GM12872 (cell line): ENCODE measurements around the gene TLR10.

ENCODE experiments used
- TF ChIP-seq, protein P1 (sequence below): IDR thresholded peaks from 3 replicates; pipeline ENCODE4 v1.5.1; 2011; ENCODE audit warnings: low read depth, mild to moderate bottlenecking, low read length, moderate library complexity; ENCODE audit not compliant: insufficient read depth

TLR10 gene

DNA sequence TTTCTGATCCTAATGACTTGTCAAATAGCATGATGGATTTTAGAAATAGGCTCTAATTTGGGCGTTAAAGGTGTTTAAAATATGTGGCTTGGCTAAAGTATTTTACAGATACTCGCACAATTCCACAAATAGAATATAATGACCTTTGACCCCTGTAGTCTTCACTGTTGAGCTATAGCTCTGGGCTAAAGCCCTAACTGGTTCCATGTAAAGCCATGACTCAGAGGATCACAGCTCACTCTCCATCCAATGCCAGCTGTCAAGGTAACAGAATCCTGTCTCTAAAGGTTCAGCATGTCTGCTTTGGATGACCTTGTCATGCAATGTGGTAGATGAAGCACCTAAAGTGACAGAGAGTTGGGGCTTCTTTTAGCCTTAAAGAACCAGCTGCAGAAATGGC, 42.5 kb downstream of the TLR10 start:
- TF ChIP-seq, protein P1, sequence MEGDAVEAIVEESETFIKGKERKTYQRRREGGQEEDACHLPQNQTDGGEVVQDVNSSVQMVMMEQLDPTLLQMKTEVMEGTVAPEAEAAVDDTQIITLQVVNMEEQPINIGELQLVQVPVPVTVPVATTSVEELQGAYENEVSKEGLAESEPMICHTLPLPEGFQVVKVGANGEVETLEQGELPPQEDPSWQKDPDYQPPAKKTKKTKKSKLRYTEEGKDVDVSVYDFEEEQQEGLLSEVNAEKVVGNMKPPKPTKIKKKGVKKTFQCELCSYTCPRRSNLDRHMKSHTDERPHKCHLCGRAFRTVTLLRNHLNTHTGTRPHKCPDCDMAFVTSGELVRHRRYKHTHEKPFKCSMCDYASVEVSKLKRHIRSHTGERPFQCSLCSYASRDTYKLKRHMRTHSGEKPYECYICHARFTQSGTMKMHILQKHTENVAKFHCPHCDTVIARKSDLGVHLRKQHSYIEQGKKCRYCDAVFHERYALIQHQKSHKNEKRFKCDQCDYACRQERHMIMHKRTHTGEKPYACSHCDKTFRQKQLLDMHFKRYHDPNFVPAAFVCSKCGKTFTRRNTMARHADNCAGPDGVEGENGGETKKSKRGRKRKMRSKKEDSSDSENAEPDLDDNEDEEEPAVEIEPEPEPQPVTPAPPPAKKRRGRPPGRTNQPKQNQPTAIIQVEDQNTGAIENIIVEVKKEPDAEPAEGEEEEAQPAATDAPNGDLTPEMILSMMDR: no peak

DNA sequence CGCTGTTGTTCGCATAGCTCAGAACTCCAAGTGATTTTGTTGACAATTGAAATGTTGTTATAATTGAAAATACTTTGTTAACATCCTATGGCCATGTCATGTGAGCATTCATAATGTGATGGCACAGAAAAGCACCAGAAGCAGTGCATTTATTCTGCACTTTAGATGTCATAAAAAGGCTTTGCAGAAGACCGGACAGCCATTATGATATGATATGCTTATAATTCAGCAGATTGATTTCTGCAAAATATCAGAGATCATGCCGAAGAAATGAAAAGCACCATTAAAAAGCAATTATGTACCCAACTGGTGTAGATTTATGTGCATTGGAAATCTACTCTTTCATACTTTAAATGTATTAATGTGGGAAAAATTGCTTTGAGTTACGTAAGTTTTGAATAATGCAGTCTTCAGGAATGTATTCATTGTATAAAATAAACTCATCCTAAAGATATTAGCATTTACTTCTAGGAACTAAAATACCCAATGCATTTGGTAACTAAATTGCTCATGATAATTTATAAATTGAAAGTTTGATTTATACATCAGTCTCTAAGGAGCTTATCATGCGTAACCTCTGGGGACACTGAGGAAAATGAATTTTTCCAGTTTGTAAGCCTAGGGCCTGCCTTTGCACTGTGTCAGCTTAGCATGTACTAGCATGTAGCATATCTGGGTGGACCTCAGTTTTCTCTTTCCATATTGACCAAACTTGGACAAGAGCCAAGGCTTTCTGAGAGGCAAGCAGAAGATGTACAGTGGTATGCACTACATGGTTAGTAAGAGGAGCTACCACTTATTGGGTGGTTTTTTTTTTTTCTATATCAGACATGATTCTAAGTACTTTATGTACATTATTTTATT, 43.6 kb downstream of the TLR10 start:
- TF ChIP-seq, protein P1: no peak

DNA sequence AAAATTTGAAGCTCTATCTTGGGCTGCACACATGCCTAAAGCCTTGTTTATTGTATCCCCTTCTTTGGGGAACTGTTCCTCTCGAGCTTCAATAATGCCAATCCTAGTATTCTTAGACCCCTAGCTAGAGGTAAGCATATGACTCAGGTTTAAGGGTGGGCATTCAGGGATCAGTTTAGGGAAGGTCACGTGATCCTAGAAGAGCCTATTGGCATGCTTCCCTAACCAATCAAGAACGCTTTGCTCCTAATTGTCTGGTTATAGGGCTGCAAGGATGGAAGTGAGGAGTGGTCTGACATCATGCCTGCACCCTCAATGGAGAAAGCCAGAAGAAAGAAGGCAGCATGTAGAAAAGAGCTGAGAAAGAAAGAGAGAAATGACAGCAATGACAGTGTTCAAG, 46.9 kb downstream of the TLR10 start:
- TF ChIP-seq, protein P1: no peak

DNA sequence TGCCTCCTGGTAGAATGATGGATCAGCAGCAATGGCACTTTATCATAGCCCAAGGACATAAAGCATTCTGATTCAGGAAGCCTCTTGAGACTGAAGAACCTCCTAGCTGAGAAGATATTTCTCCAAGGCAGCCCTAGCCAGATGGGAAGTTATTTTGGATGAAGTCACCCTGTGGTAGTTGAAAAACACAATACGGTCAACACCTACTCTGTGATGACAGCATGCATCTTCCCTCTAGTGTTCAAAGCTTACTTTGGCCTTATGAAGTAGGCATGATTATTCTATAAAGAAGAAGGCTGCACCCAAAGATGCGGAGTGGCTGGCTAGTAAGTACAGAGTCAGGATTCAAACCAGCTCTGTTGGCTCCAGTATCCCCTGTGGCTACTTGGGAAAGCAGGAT, 47.9 kb downstream of the TLR10 start:
- TF ChIP-seq, protein P1: no peak

DNA sequence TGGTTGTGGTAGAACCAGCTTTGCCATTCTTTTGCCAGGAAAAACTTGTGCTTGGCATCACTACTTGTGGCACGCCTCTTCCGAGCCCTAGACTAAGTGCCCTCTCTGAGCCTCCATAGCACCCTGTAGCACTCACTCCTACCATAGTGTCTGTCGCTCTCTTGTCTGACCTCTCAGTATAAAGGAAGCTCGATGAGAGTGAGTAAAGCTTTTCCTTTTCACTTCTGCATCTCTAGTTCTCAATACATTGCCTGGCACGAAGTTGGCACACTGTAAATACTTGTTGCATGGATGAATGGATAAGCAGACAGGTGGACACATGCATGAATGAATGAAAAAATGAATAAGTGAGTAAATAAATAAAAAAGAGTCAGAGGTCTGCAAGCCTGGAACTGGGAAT, 48.3 kb downstream of the TLR10 start:
- TF ChIP-seq, protein P1: no peak

DNA sequence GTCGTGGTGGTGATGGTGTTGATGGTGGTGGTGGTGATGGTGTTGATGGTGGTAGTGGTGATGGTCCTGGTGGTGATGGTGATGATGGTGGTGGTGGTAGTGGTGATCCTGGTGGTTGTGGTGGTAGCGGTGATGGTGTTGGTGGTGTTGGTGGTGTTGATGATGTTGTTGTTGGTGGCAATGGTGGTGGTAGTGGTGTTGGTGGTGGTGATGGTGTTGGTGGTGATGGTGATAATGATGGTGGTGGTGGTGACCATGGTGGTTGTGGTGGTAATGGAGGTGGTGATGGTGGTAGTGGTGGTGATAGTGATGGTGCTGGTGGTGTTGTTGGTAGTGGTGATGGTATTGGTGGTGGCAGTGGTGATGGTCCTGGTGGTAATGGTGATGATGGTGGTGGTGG, 49.1 kb downstream of the TLR10 start:
- TF ChIP-seq, protein P1: no peak

DNA sequence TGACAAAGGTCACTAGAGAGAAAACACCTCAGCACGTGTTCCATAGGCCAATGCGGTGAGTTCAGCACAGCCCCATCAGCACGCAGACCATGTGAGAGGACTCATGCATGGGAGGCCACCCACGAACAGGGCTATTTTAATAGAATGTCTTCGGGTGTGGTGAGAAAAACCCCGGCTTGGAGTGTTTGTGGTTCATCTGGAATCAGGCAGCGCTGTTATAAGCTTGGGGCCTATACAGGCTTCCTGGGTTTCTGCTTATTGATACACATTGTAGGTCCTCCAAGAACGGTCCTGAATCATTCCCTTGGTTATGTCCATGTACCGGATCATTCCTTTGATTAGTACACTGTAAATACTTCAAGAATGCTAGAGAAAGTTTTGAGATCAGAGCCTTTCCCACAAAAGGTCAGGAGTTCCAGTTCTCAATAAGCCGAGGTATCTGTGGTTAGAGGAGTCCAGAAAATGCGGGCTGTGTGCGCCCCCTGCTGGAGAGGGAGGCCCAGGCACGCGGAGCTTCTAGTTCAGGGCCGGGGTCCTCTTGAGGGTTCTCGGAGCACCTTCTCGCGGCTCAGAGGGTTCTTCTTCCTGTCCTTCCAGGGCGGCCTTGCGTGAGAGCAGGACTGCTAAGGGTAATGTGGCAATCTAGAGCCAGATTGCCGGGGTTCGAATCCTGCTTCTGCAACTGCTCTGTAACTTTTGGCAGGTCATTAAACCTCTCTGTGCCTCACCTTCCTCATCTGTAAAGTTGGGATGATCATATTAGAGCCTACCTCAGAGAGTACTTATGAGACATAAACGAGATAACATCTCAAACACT, 51.8 kb downstream of the TLR10 start:
- TF ChIP-seq, protein P1: peak; percentile 93
